Measurements from ENCODE around the gene INPP5B.
A peak's percentile ranks its signal among the peaks of the same experiment; 100 is the strongest.
"Not testable (repeated sequence)": the region's sequence is repeated elsewhere in the genome, so short reads cannot be mapped to it uniquely, and the experiment has no call there.

Gene INPP5B

DNA sequence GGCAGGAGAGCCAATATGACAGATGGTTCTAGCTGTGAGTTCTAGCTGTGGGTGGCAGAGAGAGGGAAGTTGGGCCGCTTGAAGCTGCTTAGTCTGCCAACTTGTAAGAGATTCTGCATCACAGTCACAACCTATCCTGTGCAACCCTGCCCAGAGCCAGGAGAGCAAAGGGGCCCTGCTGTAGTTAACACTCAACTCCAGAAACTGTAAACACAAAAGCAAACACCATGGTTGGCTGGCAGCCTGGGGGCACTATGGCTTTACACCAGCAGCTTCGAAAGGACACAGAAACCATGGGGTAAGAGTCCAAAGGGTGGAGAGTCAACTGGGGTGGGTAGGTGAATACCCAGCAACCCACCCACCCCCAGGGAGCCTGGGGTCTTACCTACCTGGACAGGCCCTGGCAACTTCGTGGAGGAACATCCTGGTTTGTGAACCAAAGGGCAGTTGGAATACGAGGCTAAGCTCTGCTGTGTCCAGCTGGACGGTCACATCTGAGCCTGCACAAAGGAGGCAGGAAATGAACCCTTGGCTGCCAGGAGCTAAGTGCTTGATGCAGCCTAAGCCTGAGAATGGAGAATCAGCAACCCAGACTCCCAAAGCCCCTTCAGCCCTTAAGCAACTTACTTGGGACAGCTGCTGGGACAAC is 6.4 kb downstream of the INPP5B start:
- TF ChIP-seq, protein P1, sequence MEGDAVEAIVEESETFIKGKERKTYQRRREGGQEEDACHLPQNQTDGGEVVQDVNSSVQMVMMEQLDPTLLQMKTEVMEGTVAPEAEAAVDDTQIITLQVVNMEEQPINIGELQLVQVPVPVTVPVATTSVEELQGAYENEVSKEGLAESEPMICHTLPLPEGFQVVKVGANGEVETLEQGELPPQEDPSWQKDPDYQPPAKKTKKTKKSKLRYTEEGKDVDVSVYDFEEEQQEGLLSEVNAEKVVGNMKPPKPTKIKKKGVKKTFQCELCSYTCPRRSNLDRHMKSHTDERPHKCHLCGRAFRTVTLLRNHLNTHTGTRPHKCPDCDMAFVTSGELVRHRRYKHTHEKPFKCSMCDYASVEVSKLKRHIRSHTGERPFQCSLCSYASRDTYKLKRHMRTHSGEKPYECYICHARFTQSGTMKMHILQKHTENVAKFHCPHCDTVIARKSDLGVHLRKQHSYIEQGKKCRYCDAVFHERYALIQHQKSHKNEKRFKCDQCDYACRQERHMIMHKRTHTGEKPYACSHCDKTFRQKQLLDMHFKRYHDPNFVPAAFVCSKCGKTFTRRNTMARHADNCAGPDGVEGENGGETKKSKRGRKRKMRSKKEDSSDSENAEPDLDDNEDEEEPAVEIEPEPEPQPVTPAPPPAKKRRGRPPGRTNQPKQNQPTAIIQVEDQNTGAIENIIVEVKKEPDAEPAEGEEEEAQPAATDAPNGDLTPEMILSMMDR (conservative IDR thresholded peaks at IDR 0.05; ENCODE audit: low read depth, low read length) = no peak
- DNase-seq (ENCODE audit: low read depth) = no peak
- H3K4me3 ChIP-seq (ENCODE audit: low read length) = no peak overlapping the region

DNA sequence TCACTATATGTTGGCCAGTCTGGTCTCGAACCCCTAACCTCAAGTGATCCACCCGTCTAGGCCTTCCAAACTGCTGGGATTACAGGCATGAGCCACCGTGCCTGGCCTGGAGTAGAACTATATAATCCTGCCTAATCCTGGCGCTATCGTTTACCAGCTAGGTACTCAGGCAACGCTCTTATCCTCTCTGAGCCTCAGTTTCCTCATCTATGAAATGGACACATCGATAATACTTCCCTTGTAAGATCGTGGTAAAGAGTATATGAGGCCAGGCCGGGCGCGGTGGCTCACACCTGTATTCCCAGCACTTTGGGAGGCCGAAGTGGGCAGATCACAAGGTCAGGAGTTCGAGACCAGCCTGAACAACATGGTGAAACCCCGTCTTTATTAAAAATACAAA is 10.1 kb downstream of the INPP5B start:
- DNase-seq (ENCODE audit: low read depth); H3K4me3 ChIP-seq (ENCODE audit: low read length): not testable (repeated sequence)

DNA sequence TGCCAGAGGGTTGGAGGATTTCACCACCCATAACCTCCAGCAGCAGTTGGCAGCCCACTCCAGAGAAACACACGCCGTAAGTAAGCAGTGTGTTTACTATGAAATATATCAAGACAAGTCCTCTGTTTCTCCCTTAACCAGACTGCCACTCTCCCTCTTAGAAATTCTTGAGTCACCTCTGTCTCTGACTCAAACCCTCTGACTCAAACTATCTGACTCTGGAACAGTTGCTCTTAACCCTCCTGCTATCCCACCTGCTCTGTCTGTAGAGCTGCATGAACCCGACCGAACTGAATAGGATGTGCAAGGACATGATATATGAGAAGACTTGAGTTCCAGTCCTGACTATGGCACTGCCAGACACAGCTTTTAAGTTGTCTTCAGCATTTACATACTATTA is 14.1 kb downstream of the INPP5B start:
- TF ChIP-seq, protein P1 (conservative IDR thresholded peaks at IDR 0.05; ENCODE audit: low read depth, low read length) = no peak
- no peak overlapping the region for H3K4me3 ChIP-seq (ENCODE audit: low read length)
- DNase-seq (ENCODE audit: low read depth) = no peak

DNA sequence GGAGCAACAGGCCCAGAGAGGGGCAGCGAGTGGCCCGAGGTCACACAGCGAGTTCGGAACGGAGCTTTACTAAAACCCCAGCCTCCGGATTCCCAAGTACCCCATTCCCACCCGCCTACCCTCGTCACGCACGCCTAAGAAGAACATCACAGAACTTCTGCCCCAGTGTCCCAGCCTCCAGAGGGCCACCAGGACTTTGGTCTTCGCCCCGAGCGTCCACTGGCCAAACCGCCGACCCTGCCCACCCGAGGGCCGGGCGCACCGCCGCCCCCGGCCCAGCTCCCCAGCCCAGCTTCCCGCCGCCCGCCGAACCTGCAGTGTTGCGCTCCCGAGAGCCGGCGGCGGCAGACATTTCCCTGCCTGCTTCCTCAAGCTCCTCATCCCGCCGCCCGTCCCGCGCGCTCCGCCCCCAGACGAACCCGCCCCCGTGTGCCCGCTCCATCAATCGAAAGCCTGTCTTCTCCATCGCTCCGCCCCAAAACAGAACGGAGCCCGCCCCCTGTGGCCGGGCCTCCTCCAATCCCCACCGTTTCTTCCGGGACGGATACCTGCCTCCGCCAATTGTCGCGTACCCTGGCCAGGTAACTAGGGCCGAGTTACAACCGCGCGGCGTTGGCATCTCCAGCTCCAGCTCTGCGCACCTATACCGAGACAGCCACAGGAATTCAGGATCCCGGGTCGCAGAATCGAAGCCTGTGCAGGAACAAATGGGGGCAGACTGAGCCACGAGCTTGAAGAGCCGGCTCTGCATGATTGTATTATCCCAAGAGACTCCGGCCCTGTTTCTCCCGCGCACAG is 15.3 kb downstream of the INPP5B start:
- DNase-seq (ENCODE audit: low read depth) = peak; percentile 87
- peak overlapping the region; percentile 77 for H3K4me3 ChIP-seq (ENCODE audit: low read length)
- TF ChIP-seq, protein P1 (conservative IDR thresholded peaks at IDR 0.05; ENCODE audit: low read depth, low read length) = no peak

DNA sequence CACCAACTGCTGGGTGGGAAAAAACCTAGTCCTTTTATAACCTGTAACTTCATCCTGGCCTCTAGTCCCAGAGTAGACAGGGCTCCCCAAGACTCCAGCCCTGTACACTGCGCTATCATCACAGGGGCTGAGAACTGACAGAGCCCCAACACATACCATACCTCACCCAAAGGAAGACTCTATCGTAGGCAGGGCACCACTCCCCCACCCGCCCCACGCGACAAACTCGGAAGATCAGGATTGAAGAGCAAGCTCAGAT is 15.8 kb downstream of the INPP5B start:
- DNase-seq (ENCODE audit: low read depth) = no peak
- TF ChIP-seq, protein P1 (conservative IDR thresholded peaks at IDR 0.05; ENCODE audit: low read depth, low read length) = no peak
- H3K4me3 ChIP-seq (ENCODE audit: low read length) = peak overlapping the region; percentile 77

DNA sequence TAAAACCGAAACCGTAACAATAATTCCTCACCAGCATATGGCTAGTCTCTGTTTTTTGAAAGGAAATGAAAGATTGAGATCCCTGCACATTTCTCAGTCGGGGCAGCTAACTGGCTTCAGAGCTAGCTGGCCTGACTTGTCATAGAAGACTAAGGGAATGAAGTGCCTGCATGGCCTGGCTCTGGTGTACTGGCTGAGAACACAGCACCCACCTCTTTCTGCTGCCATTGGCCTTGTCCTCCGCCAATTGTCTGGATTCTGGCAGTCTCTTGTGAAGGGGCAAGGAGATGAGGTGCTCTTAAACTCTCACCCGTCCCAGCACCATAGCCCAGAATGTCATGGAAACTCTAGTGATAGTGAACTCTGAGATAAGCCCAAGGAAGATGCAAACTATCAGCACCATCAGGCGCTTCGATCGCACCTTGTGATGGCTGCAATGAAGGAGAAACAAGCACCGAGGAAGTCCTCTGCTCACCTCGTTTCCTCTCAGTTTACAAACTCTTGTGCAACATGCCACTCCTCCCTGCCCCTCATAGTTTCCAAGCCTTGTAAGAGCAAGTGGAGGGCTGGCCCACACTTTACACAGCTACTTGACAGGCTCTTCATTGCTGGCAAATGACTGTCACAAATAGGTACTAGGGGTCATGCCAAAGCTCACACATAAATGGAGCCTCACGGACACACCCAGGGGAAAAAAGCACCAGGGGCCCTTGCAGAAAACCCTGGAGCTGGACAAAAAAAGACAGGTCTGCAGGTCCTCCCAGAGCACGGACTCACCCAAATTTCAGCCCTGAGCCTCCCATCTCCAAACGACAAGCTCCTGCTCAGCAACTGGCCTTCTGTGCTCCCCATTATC is 16.4 kb downstream of the INPP5B start:
- no peak for DNase-seq (ENCODE audit: low read depth)
- peak overlapping the region; percentile 77 for H3K4me3 ChIP-seq (ENCODE audit: low read length)
- TF ChIP-seq, protein P1 (conservative IDR thresholded peaks at IDR 0.05; ENCODE audit: low read depth, low read length) = no peak

DNA sequence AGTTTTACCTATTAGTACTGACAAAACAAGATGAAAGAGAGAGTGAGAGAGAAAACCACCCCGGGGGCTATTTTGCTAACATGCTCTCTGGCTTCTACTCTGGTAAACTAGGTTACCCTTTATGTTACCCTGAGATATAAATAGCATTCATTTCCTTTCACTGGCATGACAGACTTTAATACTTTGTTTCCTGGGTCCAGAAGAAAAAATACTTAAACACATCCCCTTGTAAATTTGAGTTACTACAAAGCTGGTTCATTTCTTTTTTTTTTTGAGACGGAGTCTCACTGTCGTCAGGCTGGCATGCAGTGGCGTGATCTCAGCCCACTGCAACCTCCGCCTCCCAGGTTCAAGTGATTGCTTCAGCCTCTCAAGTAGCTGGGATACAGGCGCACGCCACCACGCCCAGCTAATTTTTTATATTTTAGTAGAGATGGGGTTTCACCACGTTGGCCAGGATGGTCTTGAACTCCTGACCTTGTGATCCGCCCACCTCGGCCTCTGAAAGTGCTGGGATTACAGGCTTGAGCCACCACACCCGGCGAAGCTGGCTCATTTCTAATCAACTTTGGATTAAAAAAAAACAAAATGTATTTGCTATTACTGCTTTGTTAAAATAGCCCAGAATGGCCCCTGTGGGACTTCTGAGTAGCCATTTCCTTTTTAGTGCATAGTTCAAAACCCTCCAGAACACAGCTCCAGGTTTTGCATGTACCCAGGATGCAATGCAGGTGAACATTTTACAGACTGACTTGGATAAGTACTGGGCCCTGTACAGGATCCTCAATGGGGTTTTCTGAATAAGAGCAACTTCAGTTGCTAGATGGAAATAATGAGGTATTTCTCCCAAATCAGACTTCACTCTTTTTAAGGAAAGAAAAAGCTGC is 20.6 kb downstream of the INPP5B start:
- DNase-seq (ENCODE audit: low read depth) = no peak
- TF ChIP-seq, protein P1 (conservative IDR thresholded peaks at IDR 0.05; ENCODE audit: low read depth, low read length) = no peak
- no peak overlapping the region for H3K4me3 ChIP-seq (ENCODE audit: low read length)

Measured in retinal pigment epithelial cell (primary cell).